Neutrophil (primary cell): ENCODE results near the gene CCDC61.

Source experiments
- H3K27ac ChIP-seq: fragments of 200-600 bp; sonication (generic); 2 replicates; pipeline ENCODE4 v1.5.1; 2016; ENCODE audit warnings: mild to moderate bottlenecking, moderate library complexity
- H3K27me3 ChIP-seq: fragments of 200-600 bp; sonication (generic); 2 replicates; pipeline ENCODE4 v1.6.0; 2016; ENCODE audit warnings: mild to moderate bottlenecking
- H3K36me3 ChIP-seq: fragments of 200-600 bp; sonication (generic); 2 replicates; pipeline ENCODE4 v1.5.1; 2017
- H3K4me1 ChIP-seq, 2 experiments: fragments of 200-600 bp in 1 of 2; sonication (generic) in 1 of 2; 1 replicate in 1 of 2; 2 replicates in 1 of 2; pipeline versions ENCODE4 v1.5.1 to v1.6.1; 2013 to 2016; ENCODE audit warnings: low read depth in 1 of 2, low read length in 1 of 2, mild to moderate bottlenecking in 1 of 2, moderate library complexity in 1 of 2; ENCODE audit not compliant: control insufficient read depth in 1 of 2, insufficient read depth in 1 of 2
- H3K4me3 ChIP-seq, 2 experiments: fragments of 200-600 bp in 1 of 2; sonication (generic) in 1 of 2; 1 replicate in 1 of 2; 2 replicates in 1 of 2; pipeline ENCODE4 v1.5.1; 2013 to 2016; ENCODE audit warnings: low read depth in 1 of 2, low read length in 1 of 2, mild to moderate bottlenecking in 1 of 2, moderate library complexity in 1 of 2
- H3K9me3 ChIP-seq: fragments of 200-600 bp; sonication (generic); 2 replicates; pipeline ENCODE4 v1.5.1; 2016
- CTCF ChIP-seq: fragments of 200-600 bp; sonication (generic); IDR thresholded peaks from 2 replicates; pipeline ENCODE4 v1.5.1; 2016; ENCODE audit warnings: antibody characterized with exemption

Gene CCDC61

GRCh38 chr19:46017874-46018675 is 22.8 kb downstream of the CCDC61 start:
- TF ChIP-seq CTCF: no peak
- peak overlapping the region in 1 of 2 experiments; percentile 98 for H3K4me3 ChIP-seq

GRCh38 chr19:46018729-46019251 is 23.5 kb downstream of the CCDC61 start:
- H3K9me3 ChIP-seq: no peaks in the 10 kb centered on the region
- peaks cover 92 to 94% of the 10 kb centered on the region in 2 experiments for H3K4me1 ChIP-seq
- no peak overlapping the region for H3K4me3 ChIP-seq
- peaks cover 35% of the 10 kb centered on the region for H3K36me3 ChIP-seq
- peak overlapping the region; percentile 92 for H3K27ac ChIP-seq
- H3K27me3 ChIP-seq: peaks cover 18% of the 10 kb centered on the region
- TF ChIP-seq CTCF: no peak

More at GRCh38 chr19:46017874-46018675, 22.8 kb downstream of the CCDC61 start:
- Histone ChIP-seq H3K27me3 (peaks cover 25% of the 10 kb centered on the region), H3K36me3 (peaks cover 35% of the 10 kb centered on the region), H3K9me3 (no peaks in the 10 kb centered on the region), H3K27ac (peak overlapping the region; percentile 92), H3K4me1 (peaks cover 85 to 87% of the 10 kb centered on the region in 2 experiments)

GRCh38 chr19:46019270-46019669 is 24.0 kb downstream of the CCDC61 start:
- TF ChIP-seq CTCF: no peak
- peaks cover 13% of the 10 kb centered on the region for H3K27me3 ChIP-seq
- H3K9me3 ChIP-seq: no peaks in the 10 kb centered on the region
- peak overlapping the region in 1 of 2 experiments; percentile 88 for H3K4me3 ChIP-seq
- H3K36me3 ChIP-seq: peaks cover 35% of the 10 kb centered on the region
- H3K27ac ChIP-seq: peak overlapping the region; percentile 92
- H3K4me1 ChIP-seq: peaks cover 94 to 96% of the 10 kb centered on the region in 2 experiments

- Histone ChIP-seq H3K9me3 (no peaks in the 10 kb centered on the region), H3K4me1 (peaks cover 96% of the 10 kb centered on the region in 2 experiments), H3K4me3 (peak overlapping the region; percentile 88 to 96), H3K27ac (peak overlapping the region; percentile 92), H3K27me3 (no peaks in the 10 kb centered on the region), H3K36me3 (peaks cover 35% of the 10 kb centered on the region)
- TF ChIP-seq CTCF: no peak
These were observed 25.5 kb downstream of the CCDC61 start for GRCh38 chr19:46020819-46021125.

DNA sequence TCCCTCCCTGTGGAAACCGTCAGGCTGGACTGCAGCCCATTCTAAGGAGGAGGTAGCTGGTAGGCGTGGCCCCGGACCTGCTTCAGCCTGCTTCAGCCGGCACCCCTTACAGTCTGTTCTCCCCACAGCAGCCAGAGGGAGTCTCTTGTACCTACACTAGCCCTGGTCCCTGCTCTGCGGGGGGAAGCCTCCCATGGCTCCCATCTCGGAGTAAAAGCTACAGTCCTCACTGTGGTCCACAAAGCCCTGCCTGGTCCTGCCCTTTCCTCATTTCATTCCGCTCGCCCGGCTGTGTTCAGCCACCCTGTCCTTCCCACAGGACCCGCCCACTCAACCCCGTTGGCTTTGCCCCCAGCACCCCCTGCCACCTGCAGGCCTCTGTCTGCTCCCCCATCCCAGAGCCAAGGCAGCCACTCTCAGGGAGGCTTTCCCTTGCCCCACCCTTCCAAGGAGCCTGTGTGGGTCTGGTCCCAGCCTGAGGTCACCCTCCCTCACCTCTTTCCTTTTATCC is 26.3 kb downstream of the CCDC61 start:
- Histone ChIP-seq H3K4me3 (peak overlapping the region; percentile 88 to 96), H3K27me3 (no peaks in the 10 kb centered on the region)
- TF ChIP-seq CTCF: no peak

More for the DNA sequence above, 26.3 kb downstream of the CCDC61 start:
- Histone ChIP-seq H3K4me1 (peaks cover 98 to 99% of the 10 kb centered on the region in 2 experiments), H3K27ac (peak overlapping the region; percentile 92), H3K9me3 (no peaks in the 10 kb centered on the region), H3K36me3 (peaks cover 35% of the 10 kb centered on the region)
